HepG2 (cell line): ENCODE measurements around the gene CPNE4.

Experiments used
- EZH2 ChIP-seq: conservative IDR thresholded peaks from 2 replicates; pipeline ENCODE4 v1.6.1; 2012; ENCODE audit warnings: mild to moderate bottlenecking, low read depth, low read length, moderate library complexity
- IRF1 ChIP-seq: sonication (generic); formaldehyde crosslinking; IDR thresholded peaks from 2 replicates; pipeline ENCODE4 v1.4.0; 2020; ENCODE audit warnings: low read depth, mild to moderate bottlenecking, missing genetic modification reagents
- NBN ChIP-seq: fragments of 450-650 bp; conservative IDR thresholded peaks from 2 replicates; pipeline ENCODE4 v1.6.1; 2017
- SIN3A ChIP-seq: IDR thresholded peaks from 2 replicates; pipeline ENCODE4 v1.6.1; 2011; ENCODE audit warnings: low read depth, mild to moderate bottlenecking, control low read depth, low read length, borderline replicate concordance
- ZBTB21 ChIP-seq: sonication (generic); formaldehyde crosslinking; IDR thresholded peaks from 2 replicates; pipeline ENCODE4 v1.4.0; 2020; ENCODE audit warnings: missing genetic modification reagents
- ZNF562 ChIP-seq: sonication (generic); formaldehyde crosslinking; IDR thresholded peaks from 2 replicates; pipeline ENCODE4 v1.8.0; 2022; ENCODE audit warnings: missing genetic modification reagents, borderline replicate concordance
- TF ChIP-seq, protein P1 (sequence below): sonication (generic); formaldehyde crosslinking; IDR thresholded peaks from 2 replicates; pipeline ENCODE4 v1.4.0; 2020; ENCODE audit warnings: mild to moderate bottlenecking, missing genetic modification reagents, borderline replicate concordance

GRCh38 chr3:132017137-132017536 lies 17.7 kb downstream of the CPNE4 start:
- TF ChIP-seq, protein P1, sequence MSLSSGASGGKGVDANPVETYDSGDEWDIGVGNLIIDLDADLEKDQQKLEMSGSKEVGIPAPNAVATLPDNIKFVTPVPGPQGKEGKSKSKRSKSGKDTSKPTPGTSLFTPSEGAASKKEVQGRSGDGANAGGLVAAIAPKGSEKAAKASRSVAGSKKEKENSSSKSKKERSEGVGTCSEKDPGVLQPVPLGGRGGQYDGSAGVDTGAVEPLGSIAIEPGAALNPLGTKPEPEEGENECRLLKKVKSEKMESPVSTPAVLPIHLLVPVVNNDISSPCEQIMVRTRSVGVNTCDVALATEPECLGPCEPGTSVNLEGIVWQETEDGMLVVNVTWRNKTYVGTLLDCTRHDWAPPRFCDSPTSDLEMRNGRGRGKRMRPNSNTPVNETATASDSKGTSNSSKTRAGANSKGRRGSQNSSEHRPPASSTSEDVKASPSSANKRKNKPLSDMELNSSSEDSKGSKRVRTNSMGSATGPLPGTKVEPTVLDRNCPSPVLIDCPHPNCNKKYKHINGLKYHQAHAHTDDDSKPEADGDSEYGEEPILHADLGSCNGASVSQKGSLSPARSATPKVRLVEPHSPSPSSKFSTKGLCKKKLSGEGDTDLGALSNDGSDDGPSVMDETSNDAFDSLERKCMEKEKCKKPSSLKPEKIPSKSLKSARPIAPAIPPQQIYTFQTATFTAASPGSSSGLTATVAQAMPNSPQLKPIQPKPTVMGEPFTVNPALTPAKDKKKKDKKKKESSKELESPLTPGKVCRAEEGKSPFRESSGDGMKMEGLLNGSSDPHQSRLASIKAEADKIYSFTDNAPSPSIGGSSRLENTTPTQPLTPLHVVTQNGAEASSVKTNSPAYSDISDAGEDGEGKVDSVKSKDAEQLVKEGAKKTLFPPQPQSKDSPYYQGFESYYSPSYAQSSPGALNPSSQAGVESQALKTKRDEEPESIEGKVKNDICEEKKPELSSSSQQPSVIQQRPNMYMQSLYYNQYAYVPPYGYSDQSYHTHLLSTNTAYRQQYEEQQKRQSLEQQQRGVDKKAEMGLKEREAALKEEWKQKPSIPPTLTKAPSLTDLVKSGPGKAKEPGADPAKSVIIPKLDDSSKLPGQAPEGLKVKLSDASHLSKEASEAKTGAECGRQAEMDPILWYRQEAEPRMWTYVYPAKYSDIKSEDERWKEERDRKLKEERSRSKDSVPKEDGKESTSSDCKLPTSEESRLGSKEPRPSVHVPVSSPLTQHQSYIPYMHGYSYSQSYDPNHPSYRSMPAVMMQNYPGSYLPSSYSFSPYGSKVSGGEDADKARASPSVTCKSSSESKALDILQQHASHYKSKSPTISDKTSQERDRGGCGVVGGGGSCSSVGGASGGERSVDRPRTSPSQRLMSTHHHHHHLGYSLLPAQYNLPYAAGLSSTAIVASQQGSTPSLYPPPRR (CRISPR knock-in tag): no peak
- TF ChIP-seq EZH2: no peak
- no peak for TF ChIP-seq IRF1
- TF ChIP-seq ZNF562 (CRISPR knock-in tag): no peak
- no peak for TF ChIP-seq SIN3A
- no peak for TF ChIP-seq ZBTB21 (CRISPR knock-in tag)
- TF ChIP-seq NBN: no peak
